GM12892 (cell line): Measurements from ENCODE around the gene NACAD.

Experiments
- DNase-seq: peaks from one replicate; pipeline ENCODE4 v3.0.0; 2011; ENCODE audit not compliant: insufficient read length
- FAIRE-seq: peaks from 2 replicates; lab custom pipeline; 2011; peaks lifted over from hg19 to GRCh38; lab: Jason Lieb, UNC
- POLR2A ChIP-seq: IDR thresholded peaks from 2 replicates; pipeline ENCODE4 v1.6.1; 2011; ENCODE audit warnings: low read depth, low read length, control low read depth
- POLR2AphosphoS5 ChIP-seq: IDR thresholded peaks from 2 replicates; pipeline ENCODE4 v1.6.1; 2011; ENCODE audit warnings: low read depth, low read length, control low read depth
- TAF1 ChIP-seq: IDR thresholded peaks from 2 replicates; pipeline ENCODE4 v1.6.1; 2011; ENCODE audit warnings: low read depth, mild to moderate bottlenecking, control low read depth, low read length, borderline replicate concordance

Gene NACAD

DNA sequence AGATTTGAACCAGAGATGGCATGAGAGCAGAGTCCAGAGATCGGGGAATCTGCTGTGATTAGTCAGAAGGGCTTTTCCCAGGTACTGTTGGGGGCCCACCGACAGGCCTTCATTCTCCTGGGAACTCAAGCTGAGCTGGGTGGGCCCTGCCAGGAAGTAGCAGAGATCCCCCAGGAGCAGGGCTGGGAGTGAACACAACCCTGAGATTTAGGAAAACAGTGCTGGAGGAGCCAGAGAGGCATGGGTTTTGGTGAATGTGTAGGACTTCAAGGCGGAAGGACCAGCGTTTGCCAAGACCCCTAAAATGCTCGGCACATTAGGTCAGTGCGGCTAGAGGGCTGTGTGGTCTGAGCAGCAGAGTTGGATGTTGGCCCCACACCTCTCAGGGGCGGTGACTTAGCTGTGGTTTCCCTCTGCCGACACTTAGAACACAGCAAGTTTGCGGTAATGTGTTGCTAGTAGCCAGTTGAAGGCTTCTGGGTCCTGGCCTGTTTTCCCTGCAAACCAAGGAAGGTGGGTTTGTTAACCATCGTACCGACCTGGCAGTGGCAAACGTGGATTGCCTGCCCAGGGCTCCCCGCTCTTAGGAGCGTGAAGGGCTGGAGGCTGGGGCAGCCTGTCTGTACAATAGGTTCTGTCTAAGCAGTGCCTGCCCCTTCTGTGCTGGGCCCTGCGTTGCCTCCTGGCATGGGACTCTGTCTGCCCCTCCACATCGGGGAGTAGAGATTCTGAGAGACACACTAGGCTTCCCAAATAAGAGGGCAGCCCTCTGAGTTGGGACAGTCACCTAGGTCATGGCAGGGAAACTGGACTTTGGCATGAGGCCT, 14.0 kb downstream of the NACAD start:
- TF ChIP-seq TAF1 (no peak), POLR2A (no peak)
- DNase-seq, result no peak
- no peak for FAIRE-seq

- FAIRE-seq, result no peak
- TF ChIP-seq POLR2AphosphoS5 (no peak), POLR2A (no peak), TAF1 (no peak)
- DNase-seq, result no peak
These were observed 14.8 kb downstream of the NACAD start for GRCh38 chr7:45073786-45074527.

GRCh38 chr7:45073031-45073785, 15.6 kb downstream of the NACAD start:
- no peak for TF ChIP-seq TAF1
- DNase-seq (no peak), FAIRE-seq (no peak)

GRCh38 chr7:45072131-45073030, 16.4 kb downstream of the NACAD start:
- no peak for FAIRE-seq
- no peak for DNase-seq
- no peak for TF ChIP-seq TAF1
- TF ChIP-seq POLR2A, result no peak

DNA sequence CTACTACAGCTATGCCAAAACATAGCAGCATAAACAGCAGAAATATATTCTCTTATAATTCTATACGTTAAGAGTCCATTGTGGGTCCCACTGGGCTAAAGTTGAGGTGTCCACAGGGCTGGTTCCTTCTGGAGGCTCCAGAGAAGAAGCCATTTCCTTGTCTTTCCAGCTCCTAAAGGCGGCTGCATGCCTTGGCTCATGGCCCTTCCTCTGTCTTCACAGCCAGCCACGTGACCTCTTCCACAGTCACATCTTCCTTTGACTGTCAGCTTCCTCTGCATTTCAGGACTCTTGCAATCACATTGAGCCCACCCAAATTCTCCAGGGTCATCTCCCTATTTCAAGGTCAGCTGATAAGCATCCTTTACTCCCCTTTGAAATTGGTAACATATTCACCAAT, 17.2 kb downstream of the NACAD start:
- no peak for TF ChIP-seq TAF1
- TF ChIP-seq POLR2AphosphoS5, result no peak
- TF ChIP-seq POLR2A, result no peak
- FAIRE-seq (no peak), DNase-seq (no peak)

- FAIRE-seq (no peak), DNase-seq (no peak)
- TF ChIP-seq TAF1, result no peak
- TF ChIP-seq POLR2AphosphoS5, result no peak
- TF ChIP-seq POLR2A, result no peak
These were observed 18.5 kb downstream of the NACAD start for GRCh38 chr7:45070254-45070642.

GRCh38 chr7:45069444-45070253, 19.1 kb downstream of the NACAD start:
- TF ChIP-seq TAF1, result no peak
- no peak for TF ChIP-seq POLR2A
- TF ChIP-seq POLR2AphosphoS5, result no peak
- FAIRE-seq (no peak), DNase-seq (no peak)

GRCh38 chr7:45068236-45069023, 20.3 kb downstream of the NACAD start:
- no peak for FAIRE-seq
- TF ChIP-seq TAF1, result no peak
- no peak for TF ChIP-seq POLR2AphosphoS5

DNA sequence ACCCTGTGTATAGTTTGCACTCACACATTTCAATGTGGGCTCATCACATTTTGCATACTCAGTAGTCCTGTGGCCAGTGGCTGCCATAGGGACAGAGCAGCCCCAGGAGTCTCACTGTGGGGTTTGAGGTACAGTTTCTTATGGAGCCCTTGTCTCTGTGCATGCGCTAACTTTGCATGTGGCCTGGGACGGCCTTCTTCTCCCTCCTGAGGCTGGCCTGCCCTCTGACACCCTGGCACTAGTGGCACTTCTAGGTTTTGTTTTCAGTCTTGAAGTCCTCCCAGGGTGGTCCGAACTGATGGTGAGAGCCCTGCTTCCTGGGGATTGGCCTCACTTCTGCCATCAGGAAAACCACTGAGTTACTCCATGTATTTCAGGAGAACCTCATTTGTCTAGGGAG, 21.2 kb downstream of the NACAD start:
- TF ChIP-seq POLR2AphosphoS5, result no peak
- TF ChIP-seq POLR2A, result no peak
- no peak for TF ChIP-seq TAF1
- DNase-seq (no peak), FAIRE-seq (no peak)

More at GRCh38 chr7:45068236-45069023, 20.3 kb downstream of the NACAD start:
- DNase-seq, result no peak

GRCh38 chr7:45066409-45066808, 22.4 kb downstream of the NACAD start:
- no peak for DNase-seq
- no peak for FAIRE-seq
- no peak for TF ChIP-seq POLR2AphosphoS5
- TF ChIP-seq POLR2A, result no peak
- TF ChIP-seq TAF1, result no peak
